Aorta (tissue), 5 donors: ENCODE results near the gene AMACR. TPM values are rescaled to one million over a fixed set of nuclear protein-coding genes. Genes with fewer than 3 reads are reported as not detected.
A peak's percentile ranks its signal among the peaks of the same experiment; 100 is the strongest.

Experiments
- ATAC-seq: fragments of 200-7000 bp; cut with Tn5 transposase; one replicate; pipeline ENCODE4 v1.9.1; 2022; ENCODE audit warnings: moderate library complexity; ENCODE audit not compliant: low FRiP score
- DNase-seq, 2 donors: peaks; one replicate each; pipeline ENCODE4 v3.0.0-alpha.2; 2020
- H3K27ac ChIP-seq, 2 donors: one replicate each; pipeline ENCODE4 v1.5.1; 2013; ENCODE audit warnings: low read length in 2 of 2, mild to moderate bottlenecking in 2 of 2, moderate library complexity in 2 of 2, control low read depth in 1 of 2, inconsistent platforms in 1 of 2, low read depth in 1 of 2
- H3K27me3 ChIP-seq, 2 donors: one replicate each; pipeline ENCODE4 v1.6.1; 2013; ENCODE audit warnings: control low read depth in 1 of 2, low read length in 1 of 2, mild to moderate bottlenecking in 1 of 2, moderate library complexity in 1 of 2; ENCODE audit not compliant: insufficient read depth in 2 of 2, control insufficient read depth in 1 of 2
- H3K36me3 ChIP-seq, 2 donors: one replicate each; pipeline ENCODE4 v1.6.1; 2013; ENCODE audit warnings: control low read depth in 1 of 2, low read length in 1 of 2, mild to moderate bottlenecking in 1 of 2; ENCODE audit not compliant: insufficient read depth in 2 of 2, control insufficient read depth in 1 of 2
- H3K4me1 ChIP-seq, 2 donors: one replicate each; pipeline ENCODE4 v1.6.1; 2013; ENCODE audit warnings: low read length in 2 of 2, control low read depth in 1 of 2, mild to moderate bottlenecking in 1 of 2, moderate library complexity in 1 of 2; ENCODE audit not compliant: insufficient read depth in 2 of 2, control insufficient read depth in 1 of 2
- H3K4me3 ChIP-seq, 2 donors: one replicate each; pipeline ENCODE4 v1.5.1; 2013; ENCODE audit warnings: low read length in 2 of 2, control low read depth in 1 of 2, mild to moderate bottlenecking in 1 of 2
- H3K9me3 ChIP-seq: one replicate; pipeline ENCODE4 v1.6.1; 2013; ENCODE audit warnings: mild to moderate bottlenecking, low read length; ENCODE audit not compliant: control insufficient read depth
- WGBS, 2 donors: extraction: QIAGEN DNeasy Blood & Tissue Kit; methylation state at CpG; one replicate each; pipeline ENCODE4 v1.1.7; 2013; 5-methylcytosine and 5-hydroxymethylcytosine counted together
- intact Hi-C, 2 donors: fragments of 100-400 bp; cut with DNase I; formaldehyde crosslinking; loops; one replicate each; pipeline versions ENCODE4 v1.14.2 to v1.15.0; 2022
- polyA plus RNA-seq, 2 donors: library from polyadenylated mRNA; stranded (reverse); fragments of 200-250 nt; gene quantifications; one replicate each; pipeline ENCODE4 v1.2.3, GENCODE V29; 2013
- total RNA-seq, 2 donors: library from RNA; stranded (reverse); fragmentation: NEBNext Ultra II Directional; extraction: Animal tissue kit (Norgen Biotek cat#: 25700); gene quantifications; one replicate each; pipeline ENCODE4 v1.2.1, GENCODE V29; 2021
- donor health status: healthy with polysubstance abuse.
- donor health status: Bipolar disorder and iron deficiency.
- donor health status: DM: no; HTN: no; CAD: no.
- donor health status: DM: no; HTN: no; CAD: no.
- donor health status: DM: yes; HTN: yes; CAD: no.

AMACR gene
- total and polyA plus RNA-seq, 4 donors, result 5.0 to 11.4 (median 7.7) TPM

DNA sequence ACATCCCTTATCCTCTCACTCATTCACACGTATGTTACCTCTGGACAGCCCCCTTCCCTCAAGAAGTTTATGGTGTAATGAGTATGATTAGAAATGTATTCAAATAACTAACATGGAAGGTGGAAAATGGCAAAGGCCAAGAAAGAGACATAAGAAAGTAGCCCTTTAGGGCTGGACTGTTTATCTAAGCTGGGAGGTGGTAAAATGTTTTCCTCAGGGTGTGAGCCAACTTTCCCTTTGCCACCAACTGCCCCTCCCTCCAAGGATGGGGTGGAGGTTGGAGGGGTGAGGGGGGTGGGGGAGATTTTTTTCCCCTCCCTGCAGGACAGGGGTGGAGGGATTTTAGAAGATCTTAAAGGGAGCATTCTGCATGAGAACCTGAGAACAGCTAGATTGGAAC lies 31.5 kb downstream of the AMACR start:
- intact Hi-C loops, result no loop called here
- DNase-seq (no peak), ATAC-seq (no peak)
- H3K36me3 ChIP-seq, result no peaks in the 10 kb centered on the region
- WGBS, 2 donors, result 58 to 64% methylated on average over 1 of the region's 1 CpG
- no peaks in the 10 kb centered on the region for H3K4me1 ChIP-seq
- no peaks in the 10 kb centered on the region for H3K27me3 ChIP-seq
- H3K9me3 ChIP-seq, result no peaks in the 10 kb centered on the region
- no peak overlapping the region for H3K27ac ChIP-seq
- no peak overlapping the region for H3K4me3 ChIP-seq

GRCh38 chr5:33975852-33976251 lies 32.0 kb downstream of the AMACR start:
- Histone ChIP-seq H3K9me3 (no peaks in the 10 kb centered on the region), H3K27me3 (no peaks in the 10 kb centered on the region), H3K4me1 (no peaks in the 10 kb centered on the region), H3K27ac (no peak overlapping the region), H3K36me3 (no peaks in the 10 kb centered on the region), H3K4me3 (no peak overlapping the region)
- intact Hi-C loops, result no loop called here
- DNase-seq (no peak), ATAC-seq (peak; percentile 33)
- WGBS, 2 donors, result 11 to 13% methylated on average over 5 of the region's 5 CpGs

DNA sequence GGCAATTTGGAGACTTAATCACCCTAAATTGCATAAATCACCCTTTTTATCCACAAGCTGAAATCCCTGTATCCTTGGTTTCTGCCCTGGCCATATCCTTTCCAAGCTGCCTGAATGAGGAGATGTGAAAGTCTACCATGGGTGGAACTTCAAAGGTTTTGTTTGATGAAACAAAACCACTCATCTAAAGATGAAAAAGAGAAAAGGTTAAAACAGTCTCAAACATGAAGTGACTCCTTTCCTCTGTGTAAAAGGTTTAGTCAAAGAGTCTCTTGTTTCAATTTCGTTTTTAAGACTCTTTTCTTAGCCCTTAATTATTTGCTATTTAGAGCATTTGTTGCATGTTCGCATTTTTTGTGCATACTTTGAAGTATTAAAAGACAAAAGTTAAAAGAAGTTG lies 34.6 kb downstream of the AMACR start:
- intact Hi-C loops, result no loop called here
- Histone ChIP-seq H3K9me3 (no peaks in the 10 kb centered on the region), H3K4me3 (no peak overlapping the region), H3K27ac (no peak overlapping the region), H3K4me1 (no peaks in the 10 kb centered on the region), H3K27me3 (no peaks in the 10 kb centered on the region), H3K36me3 (no peaks in the 10 kb centered on the region)
- DNase-seq, result no peak
- no peak for ATAC-seq
- 85 to 90% methylated on average over 2 of the region's 2 CpGs for WGBS, 2 donors

DNA sequence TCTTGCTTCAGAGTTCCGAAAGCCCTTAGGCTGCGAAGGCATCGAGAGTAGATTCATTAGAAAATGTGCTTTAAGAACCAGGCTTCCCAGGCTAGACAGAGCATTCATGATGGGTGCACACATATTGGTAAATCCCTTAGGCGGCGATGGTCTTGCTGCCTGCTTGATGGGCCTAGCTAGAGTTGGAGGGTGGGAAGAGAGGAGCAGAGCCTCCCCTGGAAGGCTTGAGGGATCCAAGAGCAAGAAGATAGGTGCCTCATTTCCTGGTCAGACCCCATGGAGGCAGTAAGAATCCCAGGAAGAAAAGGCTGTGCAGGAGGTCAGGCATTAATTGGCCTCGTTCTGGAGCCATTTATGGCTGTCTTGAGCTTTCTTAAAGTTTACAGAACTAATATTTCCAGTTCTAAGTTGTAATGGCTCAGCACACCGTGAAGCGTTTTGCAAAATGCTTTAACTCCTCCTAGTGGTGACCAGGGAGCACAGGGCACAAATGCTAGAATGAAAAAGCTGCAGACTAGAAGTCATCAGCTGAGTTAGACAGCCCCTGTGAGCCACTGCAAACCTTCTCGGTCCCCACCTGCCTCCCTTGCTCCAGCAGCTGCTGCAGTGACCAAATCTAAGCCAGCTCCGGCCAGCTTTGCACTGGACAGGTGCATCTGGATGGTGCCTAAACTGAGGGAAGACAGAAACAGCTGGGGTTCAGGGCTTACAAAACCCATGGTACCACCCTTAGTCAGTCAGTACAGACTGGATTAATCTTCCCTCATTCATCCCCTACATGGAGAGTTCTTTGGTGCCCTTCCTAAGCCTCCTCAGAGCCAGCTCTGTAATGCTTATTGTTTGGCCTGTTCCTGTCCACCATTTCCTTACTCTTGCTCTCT lies 38.0 kb downstream of the AMACR start:
- H3K9me3 ChIP-seq, result no peaks in the 10 kb centered on the region
- 45% methylated on average over 10 of the region's 10 CpGs for WGBS, 2 donors
- intact Hi-C loops, result no loop called here
- no peaks in the 10 kb centered on the region for H3K27me3 ChIP-seq
- DNase-seq, result no peak
- peak; percentile 85 for ATAC-seq
- no peaks in the 10 kb centered on the region for H3K4me1 ChIP-seq
- no peak overlapping the region for H3K27ac ChIP-seq
- H3K4me3 ChIP-seq, result no peak overlapping the region
- no peaks in the 10 kb centered on the region for H3K36me3 ChIP-seq

DNA sequence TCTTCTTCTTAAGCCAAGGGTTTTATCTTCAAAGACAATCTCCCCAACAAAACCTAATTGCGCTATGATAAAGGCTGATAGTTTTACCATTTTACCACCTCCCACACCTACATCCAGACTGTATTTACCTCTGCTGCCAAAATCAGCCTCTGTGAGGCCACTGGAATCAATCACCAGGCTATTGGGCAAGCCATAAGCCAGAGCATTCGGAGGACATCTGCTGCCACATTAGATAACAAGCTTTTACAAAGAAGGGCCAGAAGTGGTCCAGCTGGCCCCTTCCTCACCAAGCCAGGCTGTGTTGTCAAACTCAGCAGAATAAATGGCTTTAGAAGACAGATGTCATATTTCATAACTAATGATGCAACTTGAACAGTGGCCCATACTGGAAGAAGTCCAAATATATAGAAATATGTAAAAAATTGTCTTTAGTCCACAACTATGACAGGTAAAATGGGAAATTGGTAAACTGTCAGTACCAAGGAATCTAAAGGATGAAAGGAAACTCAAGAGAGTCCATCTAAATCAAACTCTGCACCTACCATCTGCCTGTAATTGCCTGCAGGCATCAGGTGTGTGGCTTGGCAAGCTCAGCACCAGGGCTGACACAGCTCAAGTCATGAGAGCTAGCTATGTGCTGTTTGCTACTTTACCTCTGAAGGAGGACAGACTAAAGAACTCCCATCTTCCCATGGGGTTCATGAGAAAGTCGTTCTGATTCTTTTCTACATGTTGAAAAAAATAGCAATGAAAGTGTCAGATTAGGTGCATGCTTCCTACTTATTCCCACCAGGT lies 39.4 kb downstream of the AMACR start:
- H3K9me3 ChIP-seq, result no peaks in the 10 kb centered on the region
- H3K27me3 ChIP-seq, result no peaks in the 10 kb centered on the region
- H3K27ac ChIP-seq, result no peak overlapping the region
- no peaks in the 10 kb centered on the region for H3K4me1 ChIP-seq
- H3K36me3 ChIP-seq, result no peaks in the 10 kb centered on the region
- ATAC-seq (no peak), DNase-seq (no peak)
- H3K4me3 ChIP-seq, result no peak overlapping the region
- intact Hi-C loops, result no loop called here
- WGBS, 2 donors, result 87 to 91% methylated on average over 3 of the region's 3 CpGs

GRCh38 chr5:33966805-33967204 lies 41.0 kb downstream of the AMACR start:
- ATAC-seq (no peak), DNase-seq (no peak)
- Histone ChIP-seq H3K36me3 (no peaks in the 10 kb centered on the region), H3K27ac (no peak overlapping the region), H3K9me3 (no peaks in the 10 kb centered on the region), H3K4me3 (no peak overlapping the region), H3K4me1 (no peaks in the 10 kb centered on the region), H3K27me3 (no peaks in the 10 kb centered on the region)
- intact Hi-C loops, result no loop called here
- WGBS, 2 donors, result 72 to 73% methylated on average over 2 of the region's 2 CpGs

DNA sequence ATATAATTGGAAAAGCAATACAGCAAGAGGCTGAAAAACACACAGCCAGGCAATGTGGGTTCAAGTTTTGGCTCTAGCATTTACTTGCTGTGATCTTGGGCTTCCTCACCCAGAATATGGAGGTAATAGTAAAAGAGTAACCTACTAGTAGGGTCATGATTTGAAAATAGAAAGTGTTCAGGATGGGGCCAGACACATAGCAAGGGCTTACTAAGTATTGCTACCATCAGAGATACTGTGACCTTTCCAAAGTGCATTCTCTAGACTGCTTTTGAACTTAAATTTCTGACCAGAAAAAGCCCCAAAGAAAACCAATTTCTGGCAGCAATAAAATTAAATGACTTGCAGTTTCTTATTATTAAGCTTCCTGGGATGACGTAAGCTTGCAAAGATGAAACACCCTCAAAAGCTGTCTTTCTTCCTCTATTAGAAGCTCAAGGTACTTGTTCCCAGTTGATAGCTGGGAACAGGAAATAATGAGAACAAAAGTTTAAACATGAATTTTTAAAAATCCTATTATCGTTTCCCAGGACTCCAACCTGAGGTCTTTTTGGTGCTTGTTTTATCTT lies 43.6 kb downstream of the AMACR start:
- Histone ChIP-seq H3K9me3 (no peaks in the 10 kb centered on the region), H3K4me3 (no peak overlapping the region), H3K27me3 (no peaks in the 10 kb centered on the region), H3K27ac (no peak overlapping the region), H3K36me3 (no peaks in the 10 kb centered on the region), H3K4me1 (no peaks in the 10 kb centered on the region)
- ATAC-seq, result no peak
- intact Hi-C loops, result no loop called here
- no peak for DNase-seq
- WGBS, 2 donors, result 85 to 88% methylated on average over 2 of the region's 2 CpGs

DNA sequence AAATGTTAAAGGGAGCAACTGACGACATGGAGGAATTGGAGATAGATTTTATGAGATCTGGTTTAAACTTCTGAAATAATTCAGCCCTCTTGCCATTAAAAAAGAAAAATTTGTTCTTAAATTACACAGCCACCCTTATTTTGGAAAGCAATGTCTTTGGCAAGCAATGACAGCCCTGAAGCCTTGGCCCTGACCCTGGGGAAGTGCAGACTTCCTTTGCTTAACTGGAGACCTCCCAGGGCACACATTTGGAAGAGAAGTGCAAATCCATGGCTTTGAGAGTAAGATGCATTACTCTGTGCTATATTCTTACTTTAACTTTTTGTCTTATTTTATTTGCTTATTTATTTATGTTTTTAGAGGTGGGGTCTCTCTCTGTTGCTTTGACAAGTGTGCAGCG lies 49.7 kb downstream of the AMACR start:
- no peaks in the 10 kb centered on the region for H3K4me1 ChIP-seq
- DNase-seq (no peak), ATAC-seq (no peak)
- WGBS, 2 donors, result 63 to 70% methylated on average over 2 of the region's 2 CpGs
- H3K9me3 ChIP-seq, result peaks cover 6% of the 10 kb centered on the region
- H3K27ac ChIP-seq, result no peak overlapping the region
- H3K4me3 ChIP-seq, result no peak overlapping the region
- H3K36me3 ChIP-seq, result no peaks in the 10 kb centered on the region
- no peaks in the 10 kb centered on the region for H3K27me3 ChIP-seq
- intact Hi-C loops, result no loop called here
